GM12864 (cell line): ENCODE measurements around the gene LIME1.
A peak's percentile ranks its signal among the peaks of the same experiment; 100 is the strongest.

Source experiments
- DNase-seq: peaks from one replicate; pipeline ENCODE4 v3.0.0-alpha.2; 2011; ENCODE audit warnings: low read depth
- H3K4me3 ChIP-seq: 2 replicates; pipeline ENCODE4 v1.5.1; 2011; ENCODE audit warnings: mild to moderate bottlenecking, low read depth, low read length, control low read depth
- CTCF ChIP-seq: IDR thresholded peaks from 2 replicates; pipeline ENCODE4 v1.5.1; 2011; ENCODE audit warnings: low read depth, mild to moderate bottlenecking, moderate library complexity, low read length, control low read depth, inconsistent platforms; ENCODE audit errors: missing control alignments

Gene LIME1

GRCh38 chr20:63706027-63706695 lies 30.3 kb upstream of the LIME1 start:
- TF ChIP-seq CTCF, result no peak
- H3K4me3 ChIP-seq, result peak overlapping the region; percentile 61

GRCh38 chr20:63706852-63707557 lies 29.5 kb upstream of the LIME1 start:
- no peak for DNase-seq
- peak; percentile 89 for TF ChIP-seq CTCF
- peak overlapping the region; percentile 61 for H3K4me3 ChIP-seq

More at GRCh38 chr20:63706027-63706695, 30.3 kb upstream of the LIME1 start:
- no peak for DNase-seq

DNA sequence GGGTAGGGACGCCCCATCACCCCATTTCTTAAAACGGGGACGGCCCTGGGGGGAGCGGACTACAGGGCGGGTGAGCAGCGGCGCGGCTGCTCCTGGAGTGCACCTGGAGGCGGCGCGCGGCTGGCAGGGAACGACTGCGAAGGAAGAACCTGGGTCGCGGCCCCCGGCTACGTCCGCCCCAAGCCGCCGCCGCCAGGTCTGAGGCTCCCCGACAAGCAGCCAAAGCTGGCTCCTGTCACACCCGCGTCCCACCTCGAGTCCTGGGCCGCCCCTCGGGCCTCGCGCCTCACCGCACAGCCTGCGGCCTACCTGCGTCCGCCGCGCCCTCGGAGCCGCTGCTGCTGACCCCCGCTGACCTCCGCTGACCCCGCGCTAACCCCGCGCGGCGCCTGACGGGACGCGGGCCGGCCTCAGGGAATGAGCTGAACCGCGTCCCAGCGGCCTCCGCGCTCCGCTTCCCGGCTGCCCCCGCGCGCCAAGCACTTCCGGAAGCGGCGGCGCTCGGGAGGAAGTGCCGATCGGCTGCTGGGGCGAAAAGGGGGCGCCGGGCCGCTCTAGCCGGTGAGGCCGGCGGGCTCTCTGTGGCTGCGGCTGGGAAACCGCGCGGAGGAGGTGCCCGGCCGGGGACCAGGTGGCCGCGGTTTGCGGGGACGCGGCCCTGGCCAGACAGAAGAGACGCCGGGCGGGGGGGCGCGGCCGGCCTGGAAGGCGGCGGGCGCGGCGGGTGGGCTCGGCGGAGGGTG lies 28.7 kb upstream of the LIME1 start, which contains the start of the genes ARFRP1 and ZGPAT:
Gene ARFRP1, minus strand, starts transcription at position 419 of the 743 bp plus-strand sequence. CDS start 885 bp downstream, outside the sequence.
Gene ZGPAT, plus strand, starts transcription at position 482 of the 743 bp plus-strand sequence. CDS start 542 bp downstream, outside the sequence.
- no peak for TF ChIP-seq CTCF
- DNase-seq, result no peak

DNA sequence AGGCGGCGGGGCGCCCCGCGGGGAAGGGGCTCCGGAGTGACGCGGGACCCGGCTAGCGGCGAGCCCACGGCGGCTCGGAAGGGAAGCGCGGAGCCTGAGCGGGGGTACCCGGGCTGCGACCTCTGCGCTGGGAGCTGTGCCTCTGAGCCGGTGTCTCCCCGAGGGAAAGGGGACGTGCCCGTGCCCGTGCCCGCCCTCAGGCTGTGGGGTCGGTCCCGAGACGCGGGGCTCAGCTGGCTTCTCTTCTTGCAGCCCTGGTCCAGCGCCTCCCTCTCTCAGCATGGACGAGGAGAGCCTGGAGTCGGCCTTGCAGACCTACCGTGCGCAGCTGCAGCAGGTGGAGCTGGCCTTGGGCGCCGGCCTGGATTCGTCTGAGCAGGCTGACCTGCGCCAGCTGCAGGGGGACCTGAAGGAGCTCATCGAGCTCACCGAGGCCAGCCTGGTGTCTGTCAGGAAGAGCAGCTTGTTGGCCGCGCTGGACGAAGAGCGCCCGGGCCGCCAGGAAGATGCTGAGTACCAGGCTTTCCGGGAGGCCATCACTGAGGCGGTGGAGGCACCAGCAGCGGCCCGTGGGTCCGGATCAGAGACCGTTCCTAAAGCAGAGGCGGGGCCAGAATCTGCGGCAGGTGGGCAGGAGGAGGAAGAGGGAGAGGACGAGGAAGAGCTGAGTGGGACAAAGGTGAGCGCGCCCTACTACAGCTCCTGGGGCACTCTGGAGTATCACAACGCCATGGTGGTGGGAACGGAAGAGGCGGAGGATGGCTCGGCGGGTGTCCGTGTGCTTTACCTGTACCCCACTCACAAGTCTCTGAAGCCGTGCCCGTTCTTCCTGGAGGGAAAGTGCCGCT lies 27.9 kb upstream of the LIME1 start:
- no peak for TF ChIP-seq CTCF
- DNase-seq, result no peak
- peak overlapping the region; percentile 61 for H3K4me3 ChIP-seq

More for the DNA sequence above, 28.7 kb upstream of the LIME1 start, which contains the start of the genes ARFRP1 and ZGPAT:
- H3K4me3 ChIP-seq, result peak within 1 kb of the TSS; percentile 61

DNA sequence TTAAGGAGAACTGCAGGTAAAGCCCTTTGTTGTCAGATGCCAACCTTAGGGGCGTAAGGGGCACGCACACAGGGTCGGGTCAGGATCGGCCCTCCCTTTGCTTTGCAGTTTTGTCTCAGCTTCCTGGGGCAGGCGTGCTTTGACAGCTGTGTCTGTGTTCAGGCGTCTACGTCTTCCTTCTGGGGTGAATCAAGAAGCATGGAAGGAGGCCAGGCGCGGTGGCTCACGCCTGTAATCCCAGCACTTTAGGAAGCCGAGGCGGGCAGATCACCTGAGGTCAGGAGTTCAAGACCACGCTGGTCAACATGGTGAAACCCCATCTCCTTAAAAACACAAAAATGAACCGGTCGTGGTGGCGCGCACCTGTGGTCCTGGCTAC lies 27.3 kb upstream of the LIME1 start:
- no peak for DNase-seq
- peak overlapping the region; percentile 61 for H3K4me3 ChIP-seq
- TF ChIP-seq CTCF, result no peak

GRCh38 chr20:63711085-63711645 lies 25.3 kb upstream of the LIME1 start:
- TF ChIP-seq CTCF, result no peak
- no peak for DNase-seq
- no peak overlapping the region for H3K4me3 ChIP-seq
